Measurements from ENCODE around the gene TPCN1.

TPCN1 gene

GRCh38 chr12:113299619-113300237, 78.5 kb downstream of the TPCN1 start:
- in situ Hi-C loops (cut with MboI; ENCODE audit: low sequenced_read_pairs) = loop anchor here (10.0 to 25.0 kb wide), 2 partner anchors 105 to 613 kb away; no protein-coding TSS in a partner anchor

DNA sequence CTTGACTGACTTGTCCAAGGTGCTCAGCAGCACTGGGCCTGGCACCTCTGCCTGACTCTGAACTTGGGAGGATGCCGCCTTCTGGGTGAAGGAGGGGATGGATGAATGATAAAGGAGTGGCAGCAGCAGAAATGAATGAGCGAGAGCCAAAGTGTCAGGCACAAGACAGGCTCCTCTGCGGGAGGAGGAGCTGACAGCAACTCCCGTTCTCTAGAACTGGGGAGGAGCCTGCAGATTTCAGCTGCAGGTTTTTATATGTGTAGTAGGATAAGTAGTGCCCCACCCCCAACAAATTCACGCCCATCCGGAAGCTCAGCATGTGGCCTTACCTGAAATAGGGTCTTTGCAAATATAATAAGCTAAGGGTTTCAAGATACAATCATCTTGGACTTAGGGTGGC, 80.5 kb downstream of the TPCN1 start:
- in situ Hi-C loops (cut with MboI; ENCODE audit: low sequenced_read_pairs) = loop anchor here (25.0 kb wide), 1 partner anchor 610 kb away; no protein-coding TSS in a partner anchor

GRCh38 chr12:113302466-113302865, 81.2 kb downstream of the TPCN1 start:
- in situ Hi-C loops (cut with MboI; ENCODE audit: low sequenced_read_pairs) = loop anchor here (25.0 kb wide), 1 partner anchor 610 kb away; no protein-coding TSS in a partner anchor

- in situ Hi-C loops (cut with MboI; ENCODE audit: low sequenced_read_pairs) = loop anchor here (25.0 kb wide), 1 partner anchor 609 kb away; no protein-coding TSS in a partner anchor
Measured at GRCh38 chr12:113302886-113303640, 81.8 kb downstream of the TPCN1 start.

DNA sequence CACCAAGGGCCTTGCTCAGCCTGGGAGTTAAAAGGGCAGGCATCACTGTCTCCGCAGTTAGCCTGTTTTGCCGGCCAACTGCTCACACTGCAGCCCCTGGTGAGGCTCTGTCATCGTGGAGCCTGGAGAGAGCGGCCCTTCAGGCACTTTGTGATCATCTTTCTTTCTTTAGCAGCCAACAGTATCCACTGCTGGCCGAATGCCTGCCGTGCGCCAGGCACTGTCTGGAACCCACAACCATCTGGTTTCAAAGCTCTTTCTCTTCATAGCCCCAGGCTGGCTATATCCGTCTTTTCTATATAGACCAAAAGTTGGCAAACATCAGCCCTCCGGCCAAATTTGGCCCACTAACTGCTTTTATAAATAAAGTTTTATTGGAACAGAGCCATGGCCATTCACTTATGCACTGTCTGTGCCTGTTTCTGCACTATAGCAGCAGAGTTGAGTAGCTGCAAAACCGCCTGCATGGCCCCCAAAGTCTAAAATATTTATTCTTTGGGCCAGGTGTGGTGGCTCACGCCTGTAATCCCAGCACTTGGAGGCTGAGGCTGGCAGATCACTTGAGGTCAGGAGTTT, 84.1 kb downstream of the TPCN1 start:
- in situ Hi-C loops (cut with MboI; ENCODE audit: low sequenced_read_pairs) = loop anchor here (25.0 kb wide), 1 partner anchor 607 kb away; no protein-coding TSS in a partner anchor

- in situ Hi-C loops (cut with MboI; ENCODE audit: low sequenced_read_pairs) = loop anchor here (25.0 kb wide), 1 partner anchor 606 kb away; no protein-coding TSS in a partner anchor
Measured at GRCh38 chr12:113306382-113306781, 85.1 kb downstream of the TPCN1 start.

GRCh38 chr12:113310489-113310888, 89.2 kb downstream of the TPCN1 start:
- in situ Hi-C loops (cut with MboI; ENCODE audit: low sequenced_read_pairs) = loop anchor here (25.0 kb wide), 1 partner anchor 602 kb away; no protein-coding TSS in a partner anchor

DNA sequence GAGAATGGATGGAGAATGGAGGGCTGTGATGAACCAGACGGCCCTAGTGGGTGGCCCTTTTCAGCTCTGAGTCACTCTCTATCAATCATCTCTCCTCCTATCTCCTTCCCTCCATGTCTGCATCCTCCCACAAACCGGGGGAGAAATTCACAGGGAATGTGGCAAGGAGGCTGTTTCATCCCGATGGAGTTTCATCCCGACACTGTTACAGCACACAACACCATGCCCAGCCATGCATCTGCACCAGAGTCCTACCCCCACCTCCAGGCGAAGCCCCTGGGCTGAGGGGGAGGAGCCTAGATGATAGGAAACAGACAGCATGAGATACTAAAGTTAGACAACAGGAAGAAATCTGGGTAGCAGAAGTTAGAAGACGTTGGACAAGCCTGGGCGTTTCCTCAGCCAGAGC, 92.9 kb downstream of the TPCN1 start:
- in situ Hi-C loops (cut with MboI; ENCODE audit: low sequenced_read_pairs) = loop anchor here (25.0 kb wide), 1 partner anchor 598 kb away; no protein-coding TSS in a partner anchor

- in situ Hi-C loops (cut with MboI; ENCODE audit: low sequenced_read_pairs) = loop anchor here (25.0 kb wide), 1 partner anchor 597 kb away; no protein-coding TSS in a partner anchor
Measured at GRCh38 chr12:113315358-113315757, 94.1 kb downstream of the TPCN1 start.

DNA sequence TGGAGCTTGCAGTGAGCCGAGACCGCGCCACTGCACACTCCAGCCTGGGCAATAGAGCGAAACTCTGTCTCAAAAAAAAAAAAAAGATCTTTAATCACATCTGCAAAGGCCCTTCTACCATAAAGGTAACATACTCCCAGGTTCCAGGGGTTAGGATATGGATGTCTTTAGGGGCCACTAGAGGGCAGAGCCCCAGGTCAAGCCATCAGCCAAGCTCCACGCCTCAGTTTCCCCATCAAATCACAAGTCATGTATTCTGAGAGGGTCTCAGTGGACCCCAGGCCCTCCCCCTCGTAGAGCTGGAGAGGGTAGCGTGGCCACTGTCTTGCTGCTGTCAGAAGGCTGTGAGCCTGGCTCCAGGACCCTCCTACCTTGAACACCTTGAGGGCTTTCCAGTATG, 94.9 kb downstream of the TPCN1 start:
- in situ Hi-C loops (cut with MboI; ENCODE audit: low sequenced_read_pairs) = loop anchor here (25.0 kb wide), 1 partner anchor 596 kb away; no protein-coding TSS in a partner anchor

- in situ Hi-C loops (cut with MboI; ENCODE audit: low sequenced_read_pairs) = loop anchor here (25.0 kb wide), 1 partner anchor 595 kb away; no protein-coding TSS in a partner anchor
Measured at GRCh38 chr12:113317122-113317521, 95.9 kb downstream of the TPCN1 start.

- in situ Hi-C loops (cut with MboI; ENCODE audit: low sequenced_read_pairs) = loop anchor here (25.0 kb wide), 1 partner anchor 594 kb away; no protein-coding TSS in a partner anchor
Measured at GRCh38 chr12:113318046-113318656, 96.9 kb downstream of the TPCN1 start.

GRCh38 chr12:113318900-113319628, 97.8 kb downstream of the TPCN1 start:
- in situ Hi-C loops (cut with MboI; ENCODE audit: low sequenced_read_pairs) = loop anchor here (25.0 kb wide), 1 partner anchor 593 kb away; no protein-coding TSS in a partner anchor

DNA sequence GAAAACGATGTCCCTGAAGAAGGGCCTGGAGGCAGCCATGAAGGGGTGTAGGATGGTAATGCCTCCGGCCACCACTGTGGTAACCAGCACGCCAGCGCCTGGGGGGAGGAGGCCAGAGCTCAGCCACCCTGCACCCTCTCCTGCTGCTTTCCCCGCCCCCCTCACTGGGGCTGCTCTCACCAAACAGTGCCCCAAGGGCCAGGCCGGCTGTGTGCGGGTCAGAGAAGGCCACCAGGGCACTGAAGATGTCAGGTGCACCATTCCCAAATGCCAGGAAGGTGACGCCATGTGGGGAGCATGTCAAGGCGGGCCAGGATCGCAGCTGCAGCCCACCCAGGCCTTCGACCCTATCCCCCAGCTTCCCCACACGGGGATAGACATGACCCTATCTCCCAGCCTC, 99.1 kb downstream of the TPCN1 start:
- in situ Hi-C loops (cut with MboI; ENCODE audit: low sequenced_read_pairs) = loop anchor here (25.0 kb wide), 1 partner anchor 592 kb away; no protein-coding TSS in a partner anchor

GRCh38 chr12:113322343-113322742, 101.1 kb downstream of the TPCN1 start:
- in situ Hi-C loops (cut with MboI; ENCODE audit: low sequenced_read_pairs) = loop anchor here (25.0 kb wide), 1 partner anchor 590 kb away; no protein-coding TSS in a partner anchor

- in situ Hi-C loops (cut with MboI; ENCODE audit: low sequenced_read_pairs) = no loop called here
Measured at GRCh38 chr12:113325916-113326315, 104.7 kb downstream of the TPCN1 start.

DNA sequence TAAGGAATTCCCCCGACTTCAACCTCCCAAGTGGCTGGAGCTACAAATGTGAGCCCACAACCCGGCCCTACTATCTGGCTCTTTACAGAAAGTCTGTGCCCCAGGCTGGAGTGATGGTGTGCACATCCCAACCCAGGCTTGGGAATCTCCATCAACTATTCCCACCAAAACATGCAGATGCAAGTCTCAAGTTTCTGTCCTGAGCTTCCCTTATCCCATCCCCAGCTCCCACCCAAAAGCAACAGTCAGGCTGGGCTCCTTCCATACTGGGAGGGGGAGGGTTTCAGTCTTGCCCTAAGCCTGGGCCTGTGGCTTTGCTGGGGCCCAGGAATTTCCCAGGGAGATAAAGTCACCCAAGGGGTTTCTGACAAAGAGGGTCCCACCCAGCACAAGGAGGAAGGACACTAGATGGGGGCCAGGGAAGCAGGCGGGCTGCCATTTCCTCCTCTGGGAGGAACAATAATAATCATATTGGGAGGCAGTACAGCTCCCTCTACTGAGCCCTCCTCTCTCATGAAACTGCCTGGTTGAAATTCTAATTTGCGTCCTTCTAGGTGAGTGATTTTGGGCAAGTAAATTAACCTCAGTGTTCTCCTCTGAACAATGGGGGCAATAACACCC, 105.6 kb downstream of the TPCN1 start:
- in situ Hi-C loops (cut with MboI; ENCODE audit: low sequenced_read_pairs) = no loop called here

GRCh38 chr12:113328368-113328889, 107.2 kb downstream of the TPCN1 start:
- in situ Hi-C loops (cut with MboI; ENCODE audit: low sequenced_read_pairs) = no loop called here
